Dermis blood vessel endothelial cell (primary cell): Measurements from ENCODE around the gene IGFBP4. TPM values are rescaled to one million over a fixed set of nuclear protein-coding genes. Genes with fewer than 3 reads are reported as not detected.
A peak's percentile ranks its signal among the peaks of the same experiment; 100 is the strongest.

Experiments used
- DNase-seq: peaks from one replicate; pipeline ENCODE4 v3.0.0; 2010
- total RNA-seq: library from RNA; depleted of rRNA; stranded (reverse); fragments of >200 nt; gene quantifications from 2 replicates; pipeline ENCODE4 v1.2.3, GENCODE V29; 2014

IGFBP4 gene
- total RNA-seq, 1 donor from 2014 or later, result 375 TPM

- no peak for DNase-seq
These were observed 29.6 kb downstream of the IGFBP4 start for GRCh38 chr17:40472733-40473452.

DNA sequence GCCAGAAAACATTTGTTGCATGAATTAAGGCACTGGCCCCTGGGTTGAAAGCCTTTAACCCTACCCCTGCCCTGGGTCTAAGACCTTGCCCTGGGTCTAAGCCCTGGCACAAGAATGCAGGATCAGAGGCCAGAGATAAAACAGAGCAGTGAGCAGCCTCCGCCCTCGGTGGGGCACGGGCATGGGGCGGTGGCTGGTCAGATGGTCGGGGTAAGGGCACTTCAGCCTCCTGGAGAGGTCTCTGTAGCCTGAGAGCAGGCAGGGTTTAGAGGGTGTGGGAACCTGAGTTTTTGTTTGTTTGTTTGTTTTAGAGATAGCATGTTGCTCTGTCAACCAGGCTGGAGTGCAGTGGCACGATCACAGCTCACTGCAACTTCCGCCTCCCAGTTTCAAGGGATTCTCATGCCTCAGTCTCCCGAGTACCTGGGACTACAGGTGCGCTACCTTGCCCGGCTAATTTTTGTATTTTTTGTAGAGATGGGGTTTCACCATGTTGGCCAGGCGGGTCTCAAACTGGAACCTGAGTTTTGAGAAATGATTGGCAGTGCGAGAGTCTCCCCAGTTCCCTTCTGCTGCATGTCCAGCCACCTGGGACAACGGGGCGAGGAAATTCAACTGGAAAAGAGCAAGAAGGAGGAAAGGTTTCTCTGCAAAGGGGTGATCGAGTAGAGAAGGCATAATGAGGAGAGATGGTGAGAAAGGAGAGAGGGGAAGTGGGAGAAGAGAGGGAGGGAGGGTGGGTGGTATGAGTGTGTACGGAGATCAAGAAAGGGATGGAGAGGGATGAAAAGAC, 30.5 kb downstream of the IGFBP4 start:
- no peak for DNase-seq

DNA sequence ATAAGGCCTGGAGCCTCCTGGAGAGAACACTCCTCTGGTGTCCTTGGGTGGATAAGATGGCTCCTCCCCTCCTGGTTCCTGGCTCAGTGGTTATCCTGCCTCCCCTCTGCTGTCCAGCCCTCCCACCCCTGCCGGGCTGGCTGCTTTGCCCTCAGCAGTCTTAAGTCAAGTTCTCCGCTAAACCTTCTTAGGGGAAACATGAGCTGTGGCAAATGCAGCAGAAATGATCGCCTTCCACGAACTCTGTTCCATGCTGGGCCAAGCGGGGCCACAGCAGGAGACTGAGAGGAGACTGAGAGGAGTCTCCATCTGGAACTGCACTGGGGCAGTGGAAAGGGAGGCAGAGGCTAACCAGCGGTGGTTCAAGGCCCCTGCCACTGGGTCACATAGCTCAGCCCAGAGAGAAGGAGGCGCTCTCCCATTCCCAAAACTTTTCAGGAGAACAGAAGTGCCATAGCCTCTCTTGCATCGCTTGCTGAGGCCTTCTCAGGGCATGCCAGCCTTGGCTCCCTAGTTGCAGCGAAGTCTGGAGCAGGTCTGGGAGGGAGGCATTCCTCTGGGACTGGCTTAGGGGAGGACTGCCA, 31.3 kb downstream of the IGFBP4 start:
- DNase-seq, result no peak

DNA sequence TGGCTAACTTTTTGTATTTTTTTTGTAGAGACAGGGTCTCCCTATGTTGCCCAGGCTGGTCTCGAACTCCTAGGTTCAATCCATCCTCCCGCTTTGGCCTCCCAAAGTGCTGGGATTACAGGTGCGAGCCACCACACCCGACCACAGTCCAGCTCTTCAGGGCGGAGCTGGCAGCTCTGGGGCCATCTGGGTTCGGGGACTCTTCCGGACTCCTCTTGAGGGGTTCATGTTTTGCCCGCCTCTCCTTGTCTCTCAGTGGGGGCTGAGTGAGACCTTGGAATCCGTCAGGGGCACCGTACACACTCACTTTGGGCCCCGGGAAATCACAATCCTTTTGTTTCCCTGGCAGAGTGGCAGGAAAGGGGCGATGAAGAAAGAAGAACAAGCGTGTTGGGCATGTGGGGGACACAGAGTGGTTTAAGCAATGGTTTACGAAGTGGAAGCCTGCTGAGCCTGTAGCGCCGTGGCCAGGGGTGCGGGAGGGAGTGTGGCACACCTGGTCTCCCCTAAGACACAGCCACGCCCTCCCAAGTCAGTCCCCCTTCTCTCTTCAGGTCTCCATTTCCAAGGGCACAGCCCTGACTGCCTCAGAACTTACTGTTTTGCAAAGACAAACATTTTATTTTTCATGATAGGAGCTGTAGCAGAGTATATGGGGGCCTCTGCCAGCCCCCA, 32.1 kb downstream of the IGFBP4 start:
- DNase-seq, result no peak

DNA sequence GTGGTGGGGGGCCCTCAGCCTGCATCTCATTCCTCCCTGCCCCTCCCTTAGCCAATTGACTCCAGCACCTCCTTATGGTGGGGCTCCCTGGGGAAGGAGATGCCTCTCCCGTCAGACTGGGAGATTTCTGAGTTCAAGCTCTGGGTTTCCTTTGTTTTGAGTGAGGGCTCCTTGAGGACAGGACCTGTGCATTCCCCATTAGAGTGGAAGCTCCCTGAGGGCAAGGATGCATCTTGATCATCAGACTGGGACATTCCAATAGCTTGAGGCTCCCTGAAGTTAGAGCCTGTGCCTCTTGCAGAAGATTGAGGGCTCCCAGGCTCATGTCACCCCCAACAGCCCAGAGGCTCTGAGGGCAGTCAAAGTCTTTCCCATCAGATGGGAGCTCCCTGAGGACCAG, 34.5 kb downstream of the IGFBP4 start:
- no peak for DNase-seq

DNA sequence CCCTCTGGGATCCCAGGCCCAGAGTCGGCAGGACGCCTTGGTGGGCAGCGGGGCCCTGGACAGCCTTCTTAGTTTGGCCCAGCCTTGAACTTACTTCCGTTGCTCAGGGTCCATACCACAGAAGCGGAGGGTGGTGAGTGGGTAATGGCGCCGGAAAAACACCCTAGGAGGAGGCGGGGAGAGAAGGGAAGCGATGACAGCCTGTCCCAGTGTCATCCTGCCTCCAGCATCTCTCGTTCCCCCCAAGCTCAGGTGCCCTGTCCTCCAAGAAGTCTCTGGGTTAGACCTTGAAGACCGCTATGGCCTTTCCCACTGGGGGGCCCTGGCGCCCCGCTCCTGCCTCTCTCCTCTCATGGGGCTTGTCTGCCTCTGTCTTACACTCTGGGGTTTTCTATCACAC, 35.2 kb downstream of the IGFBP4 start:
- no peak for DNase-seq

DNA sequence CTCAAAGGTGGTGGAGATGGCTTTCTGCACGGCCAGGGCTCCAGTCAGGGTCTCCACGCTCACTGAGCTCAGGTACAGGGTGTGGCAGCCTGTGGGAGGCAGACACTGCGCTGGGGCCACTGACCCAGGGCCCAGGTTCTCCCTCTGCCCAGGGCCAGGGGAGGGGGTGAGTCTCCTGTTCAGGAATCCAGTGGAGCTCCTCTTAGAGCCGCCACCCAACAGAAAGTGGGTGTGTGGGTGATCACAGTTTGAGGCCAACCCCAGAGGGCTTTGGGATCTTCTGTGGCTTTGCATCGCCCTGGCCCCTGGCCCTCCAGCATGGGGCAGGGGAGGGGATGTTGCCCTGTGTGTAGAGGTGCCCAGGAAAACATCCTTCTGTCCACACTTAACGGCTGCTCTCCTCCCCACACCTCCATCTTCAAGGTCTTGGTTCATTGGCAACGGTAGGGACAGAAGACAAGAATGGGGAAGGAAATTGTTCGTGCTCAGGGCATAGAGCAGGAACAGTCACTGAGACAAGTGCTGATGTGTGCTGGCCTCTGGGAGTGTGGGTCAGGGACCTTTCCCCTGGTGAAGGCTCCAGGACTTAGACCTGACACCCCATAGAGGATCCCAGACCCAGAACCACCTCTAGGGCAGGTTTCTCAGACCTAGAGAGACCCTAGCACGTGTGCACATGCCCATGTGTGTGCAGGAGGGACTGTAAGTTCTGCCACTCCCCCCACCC, 36.7 kb downstream of the IGFBP4 start:
- no peak for DNase-seq

DNA sequence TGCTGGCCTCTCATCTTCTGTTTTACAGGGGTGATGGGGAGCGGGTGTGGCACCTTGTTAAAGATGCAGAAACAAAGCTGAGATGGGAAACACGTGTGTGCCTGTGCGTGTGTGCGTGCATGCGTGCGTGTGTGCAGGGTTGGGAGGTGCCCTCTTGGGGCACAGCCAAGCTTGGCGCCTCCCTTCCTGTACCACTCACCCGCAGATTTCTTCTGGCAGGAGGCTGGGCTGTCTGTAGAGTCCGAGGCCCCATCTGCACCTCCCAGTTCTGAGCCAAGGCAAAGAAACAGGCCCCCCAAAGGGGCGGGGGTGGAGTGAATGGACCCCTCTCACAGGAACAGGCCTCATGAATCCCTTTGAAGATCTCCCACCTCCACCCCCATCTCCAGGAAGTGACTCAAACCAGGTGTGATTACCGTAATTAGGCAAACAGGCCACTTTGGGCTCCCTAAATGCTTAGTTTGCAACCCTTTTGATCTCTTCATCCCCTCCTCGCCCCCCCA, 37.3 kb downstream of the IGFBP4 start:
- DNase-seq, result peak; percentile 31

GRCh38 chr17:40481106-40481505, 37.9 kb downstream of the IGFBP4 start:
- DNase-seq, result no peak

DNA sequence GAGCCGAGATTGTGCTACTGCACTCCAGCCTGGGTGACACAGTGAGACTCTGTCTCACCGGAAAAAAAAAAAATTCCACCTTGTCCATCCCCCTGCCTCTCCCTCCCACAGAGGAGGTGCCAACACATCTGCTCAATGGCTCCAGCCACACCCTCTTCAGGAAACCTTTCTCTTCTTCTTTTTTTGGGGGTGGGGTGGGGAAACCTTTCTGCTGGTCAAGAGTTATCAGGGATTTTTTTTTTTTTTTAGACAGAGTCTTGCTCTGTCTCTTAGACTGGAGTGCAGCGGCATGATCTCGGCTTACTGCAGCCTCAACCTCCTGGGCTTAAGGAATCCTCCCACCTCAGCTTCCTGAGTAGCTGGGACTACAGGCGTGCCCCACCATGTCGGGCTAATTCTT, 39.5 kb downstream of the IGFBP4 start:
- no peak for DNase-seq

GRCh38 chr17:40483679-40484078, 40.4 kb downstream of the IGFBP4 start:
- DNase-seq, result no peak

DNA sequence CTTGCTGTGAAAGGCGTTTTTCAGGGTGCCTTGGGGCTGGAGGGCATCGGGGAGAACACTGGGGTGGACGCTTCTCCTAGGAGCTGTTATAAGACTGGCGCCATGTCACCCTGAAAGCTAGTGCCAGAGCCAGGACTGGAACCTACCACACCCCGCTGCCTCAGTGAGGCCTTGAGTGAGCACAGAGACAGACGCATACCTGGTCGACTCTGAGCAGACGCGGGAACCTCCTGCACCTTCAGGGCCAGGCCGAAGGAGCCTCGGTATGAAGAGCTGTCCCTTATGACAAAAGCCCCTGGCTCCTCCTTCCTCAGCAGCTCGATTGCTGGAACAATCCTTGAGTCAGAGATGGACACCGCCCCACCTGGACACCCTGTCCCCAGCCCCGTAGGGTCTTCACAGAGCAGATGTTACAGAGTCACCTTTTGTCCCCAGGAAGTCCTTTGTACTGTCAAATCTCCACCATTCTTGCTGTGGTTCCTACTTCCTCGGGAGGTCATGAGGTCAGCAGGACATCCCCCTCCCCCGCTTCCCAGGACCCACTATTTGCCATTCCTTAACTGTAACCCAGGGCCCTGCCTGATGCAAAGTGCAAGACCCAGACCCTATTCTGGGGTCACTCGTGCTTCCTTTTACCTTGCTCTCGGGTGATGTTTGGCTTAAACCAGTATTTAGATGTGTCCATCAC, 41.2 kb downstream of the IGFBP4 start:
- no peak for DNase-seq

DNA sequence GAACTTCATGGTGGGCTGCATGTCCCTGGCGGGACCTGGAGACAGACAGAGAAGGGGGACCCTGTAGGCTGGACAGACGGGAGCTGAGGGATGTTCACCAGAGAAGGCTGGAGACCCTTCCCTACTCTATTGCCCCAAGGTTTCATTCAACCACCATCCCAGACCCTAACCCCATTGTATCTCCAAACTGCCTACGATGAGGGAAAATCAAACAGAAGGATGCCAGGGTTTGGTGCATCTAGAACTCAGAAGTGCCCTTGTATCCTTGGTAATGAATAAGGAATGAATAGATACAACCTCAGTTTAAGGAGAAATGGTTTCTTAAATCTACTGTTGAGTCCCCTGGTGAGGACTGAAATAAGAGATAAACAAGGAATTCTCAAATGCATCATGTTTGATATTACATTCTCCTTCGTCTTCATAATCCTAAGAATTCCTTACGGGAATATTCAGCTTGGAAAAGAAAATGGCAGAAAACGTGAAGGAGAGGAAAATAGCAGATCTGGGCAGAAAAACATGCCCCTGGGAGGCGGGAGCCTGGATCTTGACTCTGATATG, 41.8 kb downstream of the IGFBP4 start:
- no peak for DNase-seq

DNA sequence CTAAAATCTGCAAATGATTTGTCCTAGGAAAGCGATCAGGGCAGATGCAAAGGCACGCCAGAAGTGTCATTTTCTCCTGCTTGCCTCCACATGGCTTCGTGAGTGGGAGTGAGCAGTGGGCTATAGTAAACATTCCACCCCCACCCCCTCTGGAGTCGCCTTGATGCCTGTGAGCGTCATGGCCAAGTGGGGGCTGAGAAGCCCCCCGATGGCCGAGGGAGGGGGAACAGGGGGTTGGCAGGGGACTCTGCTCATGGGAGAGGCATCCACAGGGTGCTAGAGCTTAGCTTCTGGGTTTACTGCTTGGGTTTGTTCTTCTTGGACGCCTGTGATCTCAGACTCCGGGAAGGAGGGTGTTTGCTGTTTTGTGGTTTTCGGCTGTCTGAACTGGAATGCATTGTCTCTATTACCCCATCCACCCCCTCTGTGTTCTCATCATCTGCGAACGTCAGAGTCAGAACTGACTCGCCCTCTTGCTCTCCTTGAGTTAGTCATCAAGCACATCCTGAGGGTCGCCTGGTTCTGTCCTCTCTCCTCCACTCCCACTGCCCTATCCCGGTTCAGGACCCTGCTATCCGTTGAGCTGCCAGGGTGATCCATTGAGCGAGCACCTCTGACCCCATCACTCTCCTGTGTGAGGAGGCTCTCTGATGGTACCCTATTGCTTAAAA, 42.7 kb downstream of the IGFBP4 start:
- peak; percentile 18 for DNase-seq

- no peak for DNase-seq
These were observed 43.5 kb downstream of the IGFBP4 start for GRCh38 chr17:40486522-40487370.

- DNase-seq, result no peak
These were observed 44.2 kb downstream of the IGFBP4 start for GRCh38 chr17:40487371-40488020.

GRCh38 chr17:40490289-40490853, 47.1 kb downstream of the IGFBP4 start:
- no peak for DNase-seq

DNA sequence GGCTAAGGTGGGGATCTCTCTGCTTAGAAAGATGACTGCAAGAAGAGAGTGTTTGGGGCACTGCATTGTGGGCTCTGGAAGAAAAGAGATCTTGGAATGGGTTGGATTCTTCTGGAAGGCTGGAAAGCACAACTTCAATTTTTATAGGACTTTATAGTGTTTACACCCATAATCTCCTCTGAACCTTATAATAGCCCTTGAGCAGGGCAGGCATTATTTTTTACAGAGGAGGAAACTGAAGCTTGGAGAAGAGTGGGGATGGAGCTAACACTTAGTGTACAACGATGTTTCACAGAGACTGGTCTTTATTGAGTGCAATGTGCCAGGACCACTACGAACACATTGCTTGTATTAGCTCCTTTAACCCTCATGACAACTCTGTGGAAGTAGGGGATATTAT, 47.7 kb downstream of the IGFBP4 start:
- DNase-seq, result no peak

DNA sequence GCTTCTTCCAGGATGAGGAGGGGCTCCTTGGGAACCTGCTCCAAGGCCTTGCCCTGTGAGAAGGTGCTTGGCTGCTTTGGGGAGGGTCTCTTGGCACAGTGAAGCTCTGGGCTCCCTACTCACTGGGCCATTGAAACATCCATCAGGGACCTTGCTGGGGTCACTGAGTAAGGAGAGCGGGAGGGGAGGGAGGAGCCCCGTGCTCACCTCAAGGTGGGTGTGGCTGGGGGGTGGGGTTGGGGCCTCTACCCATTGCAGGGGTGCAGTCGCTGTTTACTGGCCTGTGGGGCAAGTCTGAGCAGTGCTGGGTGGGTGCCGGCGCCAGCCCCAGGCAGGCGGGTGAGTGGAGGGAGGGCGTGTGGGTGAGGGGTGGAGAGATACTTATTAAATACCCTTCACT, 48.2 kb downstream of the IGFBP4 start:
- no peak for DNase-seq
